Type B pancreatic cell (in vitro differentiated cells): ENCODE measurements around the gene GRIK2. TPM values are rescaled to one million over a fixed set of nuclear protein-coding genes. Genes with fewer than 3 reads are reported as not detected.

Experiments used
- DNase-seq: peaks from one replicate; pipeline ENCODE4 v3.0.0; 2021; ENCODE audit warnings: mixed read lengths; ENCODE audit not compliant: unreplicated experiment; ENCODE audit errors: extremely low spot score
- H3K27ac Mint-ChIP-seq: 2 replicates; pipeline ENCODE4 v1.8.0; 2021; ENCODE audit warnings: mild to moderate bottlenecking, mixed read lengths
- H3K27me3 Mint-ChIP-seq: 2 replicates; pipeline ENCODE4 v1.8.0; 2021; ENCODE audit warnings: mixed read lengths
- H3K36me3 Mint-ChIP-seq: 2 replicates; pipeline ENCODE4 v1.8.0; 2021; ENCODE audit warnings: mixed read lengths
- H3K4me1 Mint-ChIP-seq: one replicate; pipeline ENCODE4 v1.8.0; 2021; ENCODE audit warnings: mixed read lengths; ENCODE audit not compliant: unreplicated experiment
- H3K4me3 Mint-ChIP-seq: 2 replicates; pipeline ENCODE4 v1.8.0; 2021; ENCODE audit warnings: mild to moderate bottlenecking, mixed read lengths
- H3K9me3 Mint-ChIP-seq: 2 replicates; pipeline ENCODE4 v1.8.0; 2021; ENCODE audit warnings: mixed read lengths
- CTCF ChIP-seq: fragments of 200-600 bp; sonication (generic); conservative IDR thresholded peaks from 2 replicates; pipeline ENCODE4 v1.5.0; 2021; ENCODE audit warnings: antibody characterized with exemption, mild to moderate bottlenecking
- total RNA-seq: library from RNA; stranded (reverse); gene quantifications from 2 replicates; pipeline ENCODE4 v1.2.1, GENCODE V29; 2021; ENCODE audit warnings: low replicate concordance

The GRIK2 gene
- total RNA-seq, 1 donor from 2014 or later, result 4.8 TPM

GRCh38 chr6:101728956-101729355 lies 335.4 kb downstream of the GRIK2 start:
- TF ChIP-seq CTCF, result no peak
- Mint-ChIP-seq H3K27me3 (no peaks in the 10 kb centered on the region), H3K27ac (no peak overlapping the region), H3K4me3 (no peak overlapping the region), H3K9me3 (no peaks in the 10 kb centered on the region), H3K4me1 (no peaks in the 10 kb centered on the region), H3K36me3 (no peaks in the 10 kb centered on the region)
- no peak for DNase-seq

- H3K4me1 Mint-ChIP-seq, result no peaks in the 10 kb centered on the region
- DNase-seq, result no peak
- no peak for TF ChIP-seq CTCF
- peaks cover 6% of the 10 kb centered on the region for H3K9me3 Mint-ChIP-seq
- H3K27ac Mint-ChIP-seq, result no peak overlapping the region
- H3K4me3 Mint-ChIP-seq, result no peak overlapping the region
- no peaks in the 10 kb centered on the region for H3K36me3 Mint-ChIP-seq
- no peaks in the 10 kb centered on the region for H3K27me3 Mint-ChIP-seq
Measured at GRCh38 chr6:101730954-101731353, 337.4 kb downstream of the GRIK2 start.

- no peak for TF ChIP-seq CTCF
Measured at GRCh38 chr6:101733899-101734298, 340.4 kb downstream of the GRIK2 start.

GRCh38 chr6:101738481-101738880 lies 345.0 kb downstream of the GRIK2 start:
- TF ChIP-seq CTCF, result no peak
- DNase-seq, result no peak
- H3K4me1 Mint-ChIP-seq, result peaks cover 7% of the 10 kb centered on the region
- H3K36me3 Mint-ChIP-seq, result no peaks in the 10 kb centered on the region
- H3K9me3 Mint-ChIP-seq, result peaks cover 13% of the 10 kb centered on the region
- no peak overlapping the region for H3K27ac Mint-ChIP-seq
- no peak overlapping the region for H3K4me3 Mint-ChIP-seq
- no peaks in the 10 kb centered on the region for H3K27me3 Mint-ChIP-seq

More at GRCh38 chr6:101733899-101734298, 340.4 kb downstream of the GRIK2 start:
- Mint-ChIP-seq H3K27ac (no peak overlapping the region), H3K27me3 (no peaks in the 10 kb centered on the region), H3K36me3 (no peaks in the 10 kb centered on the region), H3K4me3 (no peak overlapping the region), H3K4me1 (no peaks in the 10 kb centered on the region), H3K9me3 (peaks cover 13% of the 10 kb centered on the region)
- no peak for DNase-seq

GRCh38 chr6:101740631-101741030 lies 347.1 kb downstream of the GRIK2 start:
- H3K4me1 Mint-ChIP-seq, result peaks cover 7% of the 10 kb centered on the region
- no peak overlapping the region for H3K4me3 Mint-ChIP-seq
- no peak for DNase-seq
- TF ChIP-seq CTCF, result no peak
- H3K27me3 Mint-ChIP-seq, result no peaks in the 10 kb centered on the region
- peaks cover 8% of the 10 kb centered on the region for H3K9me3 Mint-ChIP-seq
- H3K27ac Mint-ChIP-seq, result no peak overlapping the region
- H3K36me3 Mint-ChIP-seq, result no peaks in the 10 kb centered on the region

GRCh38 chr6:101741474-101742171 lies 348.1 kb downstream of the GRIK2 start:
- Mint-ChIP-seq H3K27me3 (no peaks in the 10 kb centered on the region), H3K27ac (no peak overlapping the region), H3K36me3 (no peaks in the 10 kb centered on the region), H3K4me3 (no peak overlapping the region), H3K9me3 (peaks cover 7% of the 10 kb centered on the region), H3K4me1 (peaks cover 7% of the 10 kb centered on the region)
- no peak for DNase-seq
- TF ChIP-seq CTCF, result no peak
